ENCODE data around the gene MATN4. TPM values are rescaled to one million over a fixed set of nuclear protein-coding genes. Genes with fewer than 3 reads are reported as not detected.
A peak's percentile ranks its signal among the peaks of the same experiment; 100 is the strongest.

MATN4 gene
- total RNA-seq, 1 experiment from 2014 or later: 0.33 TPM

GRCh38 chr20:45288860-45289259, 19.2 kb downstream of the MATN4 start:
- CTCF ChIA-PET: no interaction called here
- intact Hi-C loops (cut with micrococcal nuclease; ENCODE audit: unreplicated experiment): no loop called here
- H3F3A ChIP-seq (ENCODE audit: insufficient read depth, low read depth): peaks cover 21% of the 10 kb centered on the region; the same call in 1 of the 2 replicates
- no peaks in the 10 kb centered on the region for H3K79me2 ChIP-seq (ENCODE audit: low read depth)
- TF ChIP-seq EZH2 (IDR thresholded peaks at IDR 0.05; ENCODE audit: low read depth): no peak
- no peak for TF ChIP-seq CTCF (conservative IDR thresholded peaks at IDR 0.05)
- no peak for DNase-seq
- no peak overlapping the region for H3K27ac ChIP-seq
- no TSS peak for BruUV-seq (replicated peaks)
- no peaks in the 10 kb centered on the region for H4K20me1 ChIP-seq (ENCODE audit: insufficient read depth)
- peaks cover 18% of the 10 kb centered on the region for H3K4me1 ChIP-seq (replicated peaks; ENCODE audit: insufficient read depth)
- H3K4me2 ChIP-seq: no peak overlapping the region
- POLR2A ChIA-PET (ENCODE audit: unreplicated experiment): no interaction called here
- no peak overlapping the region for H3K4me3 ChIP-seq
- no peaks in the 10 kb centered on the region for H3K9me3 ChIP-seq (ENCODE audit: insufficient read depth, low read depth)
- H3K27me3 ChIP-seq (ENCODE audit: insufficient read depth, low read depth): no peaks in the 10 kb centered on the region
- H2AFZ ChIP-seq: no peak overlapping the region
- no peaks in the 10 kb centered on the region for H3K9me2 ChIP-seq (ENCODE audit: insufficient read depth)
- no peaks in the 10 kb centered on the region for H3K36me3 ChIP-seq (ENCODE audit: low read depth)

- no TSS peak for BruUV-seq (replicated peaks)
- Histone ChIP-seq H3K4me1 (replicated peaks; ENCODE audit: insufficient read depth) (peaks cover 22% of the 10 kb centered on the region), H4K20me1 (ENCODE audit: insufficient read depth) (no peaks in the 10 kb centered on the region), H3F3A (ENCODE audit: insufficient read depth, low read depth) (peaks cover 21% of the 10 kb centered on the region; the same call in 1 of the 2 replicates), H3K4me2 (no peak overlapping the region), H2AFZ (no peak overlapping the region), H3K9me2 (ENCODE audit: insufficient read depth) (no peaks in the 10 kb centered on the region), H3K27me3 (ENCODE audit: insufficient read depth, low read depth) (no peaks in the 10 kb centered on the region), H3K79me2 (ENCODE audit: low read depth) (no peaks in the 10 kb centered on the region), H3K4me3 (no peak overlapping the region), H3K9me3 (ENCODE audit: insufficient read depth, low read depth) (no peaks in the 10 kb centered on the region), H3K36me3 (ENCODE audit: low read depth) (no peaks in the 10 kb centered on the region), H3K27ac (no peak overlapping the region)
- TF ChIP-seq EZH2 (IDR thresholded peaks at IDR 0.05; ENCODE audit: low read depth) (no peak), CTCF (conservative IDR thresholded peaks at IDR 0.05) (no peak)
- intact Hi-C loops (cut with micrococcal nuclease; ENCODE audit: unreplicated experiment): no loop called here
- DNase-seq: no peak
- CTCF ChIA-PET: no interaction called here
- POLR2A ChIA-PET (ENCODE audit: unreplicated experiment): no interaction called here
These were observed 19.7 kb downstream of the MATN4 start for GRCh38 chr20:45288376-45288775.

GRCh38 chr20:45283551-45284057, 24.5 kb downstream of the MATN4 start:
- BruUV-seq (replicated peaks): no TSS peak

More at GRCh38 chr20:45283551-45284057, 24.5 kb downstream of the MATN4 start:
- Histone ChIP-seq H3K4me1 (replicated peaks; ENCODE audit: insufficient read depth) (peaks cover 29% of the 10 kb centered on the region), H4K20me1 (ENCODE audit: insufficient read depth) (no peaks in the 10 kb centered on the region), H3K9me3 (ENCODE audit: insufficient read depth, low read depth) (no peaks in the 10 kb centered on the region), H3K36me3 (ENCODE audit: low read depth) (no peaks in the 10 kb centered on the region), H3K4me3 (no peak overlapping the region), H3K9me2 (ENCODE audit: insufficient read depth) (no peaks in the 10 kb centered on the region), H3K27ac (no peak overlapping the region), H2AFZ (no peak overlapping the region), H3F3A (ENCODE audit: insufficient read depth, low read depth) (peaks cover 22% of the 10 kb centered on the region; the same call in 1 of the 2 replicates), H3K79me2 (ENCODE audit: low read depth) (no peaks in the 10 kb centered on the region), H3K27me3 (ENCODE audit: insufficient read depth, low read depth) (no peaks in the 10 kb centered on the region), H3K4me2 (0 out of 2 replicates have a peak overlapping the region, but pooled peaks have one; percentile 27)
- DNase-seq: peak in 1 of 2 experiments; percentile 73
- TF ChIP-seq CTCF (conservative IDR thresholded peaks at IDR 0.05) (no peak), EZH2 (IDR thresholded peaks at IDR 0.05; ENCODE audit: low read depth) (no peak)
- ChIA-PET CTCF (no interaction called here), POLR2A (ENCODE audit: unreplicated experiment) (no interaction called here)
- intact Hi-C loops (cut with micrococcal nuclease; ENCODE audit: unreplicated experiment): no loop called here
